ENCODE data around the gene DMBT1. TPM values are rescaled to one million over a fixed set of nuclear protein-coding genes. Genes with fewer than 3 reads are reported as not detected.

DMBT1 gene
- total RNA-seq, 4 donors from 2014 or later = 0.33 TPM; not detected in 3

DNA sequence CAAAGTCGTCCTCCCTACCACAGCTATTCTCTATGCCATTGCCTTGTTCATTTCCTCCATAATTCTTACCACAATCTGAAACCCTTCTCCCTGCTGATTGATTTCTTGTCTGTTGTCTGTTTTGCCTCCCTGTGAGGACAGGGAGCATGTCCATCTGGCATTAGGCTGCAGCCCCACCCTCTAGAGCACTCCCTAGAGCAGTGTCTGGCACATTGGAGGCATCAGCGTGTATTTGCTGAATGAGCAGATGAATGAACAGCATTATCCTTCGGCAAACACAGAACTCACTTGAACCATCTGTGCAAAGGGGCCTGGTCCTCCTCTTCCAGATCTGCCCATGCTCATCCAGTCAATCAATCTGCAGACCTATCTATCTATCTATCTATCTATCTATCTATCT, 5.1 kb upstream of the DMBT1 start:
- TF ChIP-seq, protein P1, sequence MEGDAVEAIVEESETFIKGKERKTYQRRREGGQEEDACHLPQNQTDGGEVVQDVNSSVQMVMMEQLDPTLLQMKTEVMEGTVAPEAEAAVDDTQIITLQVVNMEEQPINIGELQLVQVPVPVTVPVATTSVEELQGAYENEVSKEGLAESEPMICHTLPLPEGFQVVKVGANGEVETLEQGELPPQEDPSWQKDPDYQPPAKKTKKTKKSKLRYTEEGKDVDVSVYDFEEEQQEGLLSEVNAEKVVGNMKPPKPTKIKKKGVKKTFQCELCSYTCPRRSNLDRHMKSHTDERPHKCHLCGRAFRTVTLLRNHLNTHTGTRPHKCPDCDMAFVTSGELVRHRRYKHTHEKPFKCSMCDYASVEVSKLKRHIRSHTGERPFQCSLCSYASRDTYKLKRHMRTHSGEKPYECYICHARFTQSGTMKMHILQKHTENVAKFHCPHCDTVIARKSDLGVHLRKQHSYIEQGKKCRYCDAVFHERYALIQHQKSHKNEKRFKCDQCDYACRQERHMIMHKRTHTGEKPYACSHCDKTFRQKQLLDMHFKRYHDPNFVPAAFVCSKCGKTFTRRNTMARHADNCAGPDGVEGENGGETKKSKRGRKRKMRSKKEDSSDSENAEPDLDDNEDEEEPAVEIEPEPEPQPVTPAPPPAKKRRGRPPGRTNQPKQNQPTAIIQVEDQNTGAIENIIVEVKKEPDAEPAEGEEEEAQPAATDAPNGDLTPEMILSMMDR (IDR thresholded peaks at IDR 0.05; ENCODE audit: low read depth) = no peak

DNA sequence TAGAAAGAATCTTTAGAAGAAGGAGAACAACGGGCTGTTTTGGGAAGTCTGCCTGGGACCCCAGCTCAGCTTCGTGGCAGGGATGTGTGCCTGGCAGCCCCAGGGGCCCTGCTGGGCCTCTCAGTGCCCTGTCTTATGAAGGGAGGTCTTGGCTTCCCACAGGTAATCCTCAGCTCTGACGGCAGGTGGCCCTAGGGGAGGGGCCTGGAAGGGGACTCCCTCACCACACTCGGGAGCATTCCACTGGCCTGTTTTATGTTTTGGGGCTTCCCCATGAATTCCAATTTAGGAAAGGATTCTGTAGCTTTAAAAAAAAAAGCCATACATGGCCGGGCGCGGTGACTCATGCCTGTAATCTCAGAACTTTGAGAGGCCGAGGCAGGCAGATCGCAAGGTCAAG, 3.0 kb upstream of the DMBT1 start:
- TF ChIP-seq, protein P1 (IDR thresholded peaks at IDR 0.05; ENCODE audit: low read depth) = no peak

DNA sequence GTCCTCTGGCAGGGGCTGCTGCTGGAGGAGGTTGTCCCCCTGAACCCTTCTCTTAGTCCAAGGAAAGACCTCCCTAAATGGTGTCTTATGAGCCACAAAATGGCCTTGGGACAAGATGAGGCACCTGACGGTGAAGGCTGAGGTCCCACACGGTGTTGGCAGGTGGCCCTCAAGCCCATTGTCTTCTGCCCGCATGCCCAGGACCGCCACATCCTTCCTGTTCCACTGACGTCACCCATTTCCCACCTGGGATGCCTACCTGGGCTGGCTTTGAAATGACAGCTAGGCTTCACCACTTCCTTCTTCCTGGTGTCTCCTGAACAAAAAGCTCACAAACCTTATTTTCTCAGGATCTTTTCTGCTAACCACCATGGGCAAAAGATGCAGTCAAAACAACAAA, 2.1 kb upstream of the DMBT1 start:
- TF ChIP-seq, protein P1 (IDR thresholded peaks at IDR 0.05; ENCODE audit: low read depth) = no peak

DNA sequence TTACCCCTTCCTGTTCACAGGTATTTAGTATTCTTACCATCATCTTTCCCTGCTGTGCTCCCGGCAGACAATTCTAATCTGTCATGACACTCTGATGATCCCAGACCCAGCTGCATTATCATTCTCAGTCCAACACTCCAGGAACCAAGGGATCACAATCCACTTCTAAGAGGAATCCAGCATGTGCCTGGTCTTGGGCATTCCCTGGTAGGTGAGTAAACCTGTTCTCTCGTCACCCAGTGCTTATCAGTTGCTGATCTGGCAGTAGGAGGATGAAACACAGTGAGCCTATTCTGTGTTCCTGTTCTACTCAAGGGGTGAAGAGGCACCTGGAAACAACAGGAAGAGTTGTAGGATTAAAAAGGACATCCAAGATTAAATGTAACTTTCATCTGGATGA, 1.3 kb upstream of the DMBT1 start:
- TF ChIP-seq, protein P1 (IDR thresholded peaks at IDR 0.05; ENCODE audit: low read depth) = no peak

DNA sequence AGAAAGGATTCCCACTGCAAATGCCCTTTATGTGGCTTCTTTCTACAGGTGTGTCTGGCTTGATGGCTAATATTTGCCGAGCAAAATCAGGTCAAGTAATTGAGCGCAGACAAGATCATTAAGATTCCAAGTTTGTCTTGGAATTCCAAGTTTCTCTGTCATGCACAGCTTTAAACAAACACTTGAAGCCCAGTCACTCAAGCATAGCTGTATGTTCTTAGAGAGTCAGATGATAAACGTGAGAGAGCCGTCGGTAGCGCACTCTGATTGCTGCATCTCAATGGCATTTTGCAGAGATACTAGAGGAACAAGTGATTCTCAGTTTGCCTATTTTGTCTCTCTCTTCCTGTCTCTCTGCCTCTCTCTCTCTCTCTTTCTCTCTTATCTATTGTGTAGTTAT, 658 bp downstream of the DMBT1 start:
- TF ChIP-seq, protein P1 (IDR thresholded peaks at IDR 0.05; ENCODE audit: low read depth) = no peak

DNA sequence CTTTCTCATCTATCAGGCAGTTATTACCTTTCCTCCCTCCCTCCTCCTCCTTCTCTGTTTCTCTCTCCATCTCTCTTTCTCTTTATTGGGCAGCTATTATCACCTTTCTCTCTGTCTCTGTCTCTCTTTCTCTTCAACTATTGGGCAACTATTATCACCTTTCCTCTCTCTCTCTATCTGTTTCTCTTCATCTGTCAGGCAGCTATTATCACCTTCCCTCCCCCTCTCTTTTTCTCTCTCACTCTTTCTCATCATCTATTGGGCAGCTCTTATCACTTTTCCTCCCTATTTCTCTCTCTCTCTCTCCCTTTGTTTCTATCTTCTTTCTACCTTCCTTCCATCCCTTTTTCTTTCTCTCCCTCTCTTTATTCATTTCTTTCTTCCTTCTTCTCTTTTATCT, 1.2 kb downstream of the DMBT1 start:
- TF ChIP-seq, protein P1 (IDR thresholded peaks at IDR 0.05; ENCODE audit: low read depth) = no peak

DNA sequence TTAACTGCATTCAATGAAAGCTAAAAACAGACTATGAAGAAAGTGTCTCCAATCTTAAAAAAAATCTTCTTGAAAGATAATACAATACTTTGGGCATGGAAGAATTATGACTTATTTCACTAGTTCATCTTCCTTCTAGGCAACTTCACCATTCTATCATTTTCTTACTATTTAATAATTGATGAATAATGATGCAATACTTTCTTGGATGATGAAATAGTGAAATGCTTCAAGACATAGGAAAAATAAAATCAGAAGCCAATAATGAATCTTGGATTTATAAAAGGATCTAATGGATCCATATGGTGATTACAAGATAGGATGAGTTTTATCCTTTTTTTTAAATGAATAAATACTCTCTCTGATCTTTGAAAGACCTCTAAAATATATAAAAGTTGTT, 4.4 kb downstream of the DMBT1 start:
- TF ChIP-seq, protein P1 (IDR thresholded peaks at IDR 0.05; ENCODE audit: low read depth) = no peak
